GM19023 (cell line): ENCODE measurements around the gene STOX1.
"Not testable (repeated sequence)": the region's sequence is repeated elsewhere in the genome, so short reads cannot be mapped to it uniquely, and the experiment has no call there.

ENCODE experiments used
- ATAC-seq: cut with Tn5 transposase; IDR thresholded peaks from one replicate; pipeline ENCODE4 v1.9.1; 2021; ENCODE audit warnings: mild to moderate bottlenecking, moderate library complexity; ENCODE audit not compliant: unreplicated experiment

STOX1 gene

DNA sequence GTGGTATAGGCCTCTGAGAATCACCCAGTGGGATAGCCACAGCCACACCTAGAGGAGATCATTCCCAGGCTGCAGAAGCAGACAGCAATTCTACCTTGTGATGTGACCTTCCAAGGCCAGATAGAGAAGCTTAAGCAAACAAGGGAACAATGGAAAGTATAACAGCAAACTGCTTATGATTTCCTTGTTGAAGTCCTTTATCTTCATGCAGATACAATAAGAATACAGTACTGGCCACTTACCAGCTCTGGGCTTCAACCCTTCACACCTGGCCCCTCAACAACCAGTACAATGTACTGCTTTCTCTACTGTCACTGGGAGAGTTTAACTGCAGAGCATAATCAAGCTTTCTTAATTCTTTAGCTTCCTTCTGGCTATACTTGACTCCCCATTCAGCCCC, 51.2 kb downstream of the STOX1 start:
- ATAC-seq, result no peak

DNA sequence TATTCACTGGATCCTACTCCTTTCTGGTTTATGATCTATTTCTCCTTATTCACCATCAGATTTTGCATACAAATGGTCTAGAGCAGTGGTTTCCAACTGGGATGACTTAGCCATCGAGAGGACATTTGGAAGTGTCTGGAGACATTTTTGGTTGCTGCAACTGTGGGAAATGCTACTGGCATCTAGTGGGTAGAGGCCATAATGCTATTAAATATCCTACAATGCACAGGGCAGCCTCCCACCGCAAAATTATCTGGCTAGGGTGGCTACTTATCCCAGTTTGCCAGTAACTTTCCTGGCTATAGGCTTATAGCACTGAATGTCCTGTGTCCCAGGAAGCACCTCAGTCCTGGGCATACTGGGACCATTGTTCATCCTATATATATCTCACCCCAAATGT, 52.3 kb downstream of the STOX1 start:
- ATAC-seq, result no peak

DNA sequence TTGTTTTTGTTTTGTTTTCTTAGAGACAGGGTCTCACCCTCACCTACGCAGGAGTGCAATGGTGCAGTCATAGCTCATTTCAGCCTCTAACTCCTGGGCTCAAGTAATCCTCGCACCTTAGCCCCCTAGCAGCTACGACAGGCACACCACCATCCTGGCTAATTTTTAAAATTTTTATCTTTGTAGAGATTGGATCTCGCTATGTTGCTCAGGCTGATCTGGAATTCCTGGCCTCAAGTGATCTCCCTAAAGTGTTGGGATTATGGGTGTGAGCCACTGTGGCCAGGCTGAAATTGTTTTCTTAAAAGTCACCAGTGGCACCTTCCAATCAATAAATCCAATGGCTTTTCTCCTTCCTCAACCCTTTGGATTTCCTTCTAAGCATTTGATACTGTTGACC, 52.9 kb downstream of the STOX1 start:
- no peak for ATAC-seq

DNA sequence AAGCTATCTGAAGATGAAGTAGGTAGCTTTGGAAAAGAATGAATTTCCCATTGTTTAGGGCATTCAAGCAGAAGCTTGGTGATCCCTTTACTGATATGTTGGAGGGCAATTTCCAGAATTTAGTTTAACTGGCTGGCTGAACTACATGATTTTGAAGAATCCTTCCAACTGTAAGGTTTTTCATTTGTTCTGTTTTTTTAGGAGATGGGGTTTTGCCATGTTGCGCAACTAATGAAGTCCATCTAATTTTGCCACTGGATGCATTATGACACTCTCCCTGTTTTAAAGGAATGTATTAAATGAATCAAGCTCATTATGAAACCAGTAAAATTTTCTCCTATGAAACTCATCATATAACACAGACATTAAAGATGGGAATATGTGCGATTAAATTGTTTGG, 67.7 kb downstream of the STOX1 start:
- no peak for ATAC-seq

DNA sequence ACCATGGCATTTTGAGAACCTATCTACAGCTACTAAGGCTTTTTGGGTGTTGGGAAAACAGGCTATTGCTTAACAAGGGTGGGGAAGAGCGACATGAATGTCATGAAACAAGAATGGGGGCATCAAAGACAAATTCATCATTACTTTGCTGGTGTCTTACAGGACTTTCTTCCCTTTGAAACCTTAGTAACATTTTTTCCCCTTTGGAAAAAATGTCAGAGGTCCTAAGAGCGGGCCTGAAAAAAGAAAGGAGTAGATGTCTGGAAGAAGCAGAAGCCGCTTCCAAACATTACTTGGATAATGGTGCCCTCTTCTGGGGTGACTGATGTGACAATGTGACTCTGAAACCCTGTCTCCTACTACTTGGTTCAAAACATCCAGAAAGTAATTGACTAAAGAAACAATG, 70.0 kb downstream of the STOX1 start:
- ATAC-seq, result no peak

DNA sequence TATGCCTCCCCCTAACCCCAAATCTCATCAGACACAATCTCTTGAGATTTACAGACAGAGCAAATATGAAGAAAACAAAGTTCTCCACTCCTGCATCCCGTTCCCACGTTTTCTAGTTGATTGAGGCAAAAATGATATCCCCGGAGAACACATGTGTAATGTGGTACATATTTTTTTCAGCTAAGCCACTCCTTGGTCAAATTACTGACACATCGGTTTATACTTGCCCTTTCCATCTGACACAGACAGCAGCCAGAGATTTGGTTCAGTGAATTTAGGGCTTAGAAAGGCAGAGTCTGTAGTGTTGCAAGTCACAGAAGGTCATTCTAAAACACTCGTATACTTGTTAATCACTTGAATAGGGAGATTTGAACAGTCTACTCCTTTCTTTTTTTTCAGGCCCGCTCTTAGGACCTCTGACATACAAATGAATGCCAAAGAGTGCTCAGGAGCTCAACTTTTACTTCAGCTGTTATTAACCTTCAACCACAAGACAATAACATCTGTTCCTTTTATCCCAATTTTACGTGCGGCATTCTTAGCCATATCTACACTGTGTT, 71.9 kb downstream of the STOX1 start:
- ATAC-seq, result no peak

DNA sequence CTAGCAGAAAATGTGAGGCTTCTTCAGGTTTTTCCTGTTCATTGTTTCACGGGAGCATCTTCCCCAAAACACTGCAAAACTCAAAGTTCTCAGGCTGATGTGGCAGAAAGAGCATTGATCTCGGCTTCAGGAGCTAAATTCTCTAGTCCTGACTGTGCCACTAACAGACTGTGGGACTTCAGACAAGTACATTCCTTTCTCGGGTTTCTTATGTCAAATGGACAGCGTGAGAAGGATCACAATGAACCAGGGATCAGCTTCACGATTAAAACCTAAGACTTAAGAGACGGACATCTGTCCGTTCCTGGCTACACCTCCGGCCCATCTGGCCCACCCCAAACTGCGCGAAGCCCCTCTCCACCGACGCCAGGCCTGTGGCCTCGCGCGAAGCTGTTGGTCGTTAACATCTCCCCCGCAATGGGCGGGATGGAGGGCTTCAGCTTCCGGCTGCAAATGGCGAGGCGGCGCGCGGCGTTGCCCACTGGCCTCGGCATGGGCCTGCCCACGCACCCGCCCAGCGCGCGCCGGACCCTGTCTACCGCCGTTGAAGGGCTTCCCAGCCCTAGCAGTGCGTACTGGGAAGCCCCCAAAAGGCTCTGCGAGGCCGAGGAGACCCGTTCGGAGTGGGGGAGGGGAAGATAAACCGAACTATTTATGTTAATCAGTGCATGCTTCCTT, 73.2 kb downstream of the STOX1 start:
- ATAC-seq, result peak; percentile 38

DNA sequence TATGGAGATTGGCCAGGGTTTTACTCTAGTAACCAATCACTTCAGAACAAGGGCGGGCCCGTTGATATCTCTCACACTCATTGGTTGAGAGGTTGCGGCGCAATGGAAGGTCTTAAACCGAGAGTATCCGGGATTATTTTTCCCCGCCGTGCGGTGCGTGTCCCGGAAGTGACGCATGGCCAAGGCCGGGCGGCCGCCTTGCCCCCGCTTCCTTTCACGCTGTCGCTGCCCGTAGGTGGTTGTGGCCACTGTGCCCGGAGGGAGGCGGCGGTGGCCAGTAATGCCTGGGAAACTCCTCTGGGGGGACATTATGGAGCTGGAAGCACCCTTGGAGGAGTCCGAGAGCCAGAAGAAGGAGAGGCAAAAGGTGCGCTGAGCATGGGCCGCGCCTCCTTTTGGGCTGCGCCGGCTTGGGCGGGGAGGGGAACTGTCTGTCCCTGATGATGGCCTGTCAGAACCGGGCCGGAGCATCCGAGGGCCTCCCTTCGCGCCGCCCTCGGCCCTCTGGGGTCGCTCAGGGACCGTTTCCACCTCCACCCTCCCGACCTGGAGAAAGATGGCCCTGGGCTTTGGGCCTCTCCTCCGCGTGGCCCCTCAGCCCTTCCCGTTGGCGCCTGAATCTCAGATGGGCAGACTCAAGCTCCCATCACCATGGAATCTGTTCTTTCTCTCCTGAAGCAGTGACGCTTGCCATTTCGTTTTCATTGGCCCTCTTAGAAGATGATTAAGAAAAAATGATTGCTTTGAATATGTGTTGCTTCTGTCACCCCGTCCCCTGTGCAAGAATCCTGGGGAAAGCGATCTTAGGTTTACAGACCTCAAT, 74.0 kb downstream of the STOX1 start, which contains the start of gene DDX50:
TSS of gene DDX50 (plus strand) at position 211 of the 823 bp plus-strand sequence. CDS start at position 281, 70 bp downstream.
- ATAC-seq, result peak; percentile 97

DNA sequence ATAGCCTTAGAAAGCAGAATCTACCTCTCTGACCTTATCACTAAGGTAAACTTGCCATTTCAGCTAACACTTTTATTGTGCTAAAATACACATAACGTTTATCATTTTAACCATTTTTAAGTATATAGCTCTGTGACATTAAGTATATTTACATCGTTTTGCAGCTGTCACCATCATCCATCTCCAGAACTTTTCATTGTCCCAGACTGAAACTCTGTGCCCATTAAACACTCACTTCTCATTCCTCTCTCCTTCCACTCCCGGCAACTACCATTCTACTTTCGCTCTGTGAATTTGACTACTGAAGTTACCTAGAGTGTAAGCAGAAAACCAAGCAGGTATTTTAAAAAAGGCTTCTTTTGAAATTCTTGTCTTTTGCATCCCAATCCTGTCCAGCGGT, 75.1 kb downstream of the STOX1 start:
- ATAC-seq, result no peak

DNA sequence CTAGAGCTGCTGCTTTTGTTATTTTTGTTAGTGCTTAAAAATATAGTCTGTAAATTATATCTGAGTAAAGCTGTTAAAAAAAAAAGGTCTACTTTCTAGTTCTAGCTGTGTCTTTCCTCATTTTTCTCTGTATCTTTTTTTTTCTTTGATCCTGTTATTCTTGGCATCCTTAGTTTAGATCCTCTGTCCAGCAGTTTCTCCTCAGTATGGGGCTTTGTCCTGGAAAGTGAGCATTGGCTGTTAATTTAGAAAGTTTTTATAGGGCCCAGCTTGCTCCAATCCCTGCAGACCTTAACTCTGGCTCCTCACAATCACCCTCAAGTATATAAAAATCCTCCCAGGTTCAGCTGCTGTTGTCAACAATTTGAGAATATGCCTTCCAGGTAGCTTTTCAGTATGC, 97.3 kb downstream of the STOX1 start:
- ATAC-seq, result no peak

DNA sequence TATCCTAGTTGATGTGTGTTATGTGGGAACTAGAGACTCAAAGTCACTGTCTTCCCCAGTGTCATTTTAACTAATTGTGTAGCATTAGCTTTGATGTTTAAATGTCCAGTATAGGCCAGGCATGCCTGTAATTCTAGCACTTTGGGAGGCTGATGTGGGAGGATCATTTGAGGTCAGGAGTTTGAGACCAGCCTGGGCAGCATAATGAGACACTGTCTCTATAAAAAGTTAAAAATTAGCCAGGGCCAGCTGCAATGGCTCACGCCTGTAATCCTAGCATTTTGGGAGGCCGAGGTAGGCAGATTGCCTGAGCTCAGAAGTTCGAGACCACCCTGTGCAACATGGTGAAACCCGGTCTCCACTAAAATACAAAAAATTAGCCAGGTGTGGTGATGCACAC, 98.2 kb downstream of the STOX1 start:
- no peak for ATAC-seq

DNA sequence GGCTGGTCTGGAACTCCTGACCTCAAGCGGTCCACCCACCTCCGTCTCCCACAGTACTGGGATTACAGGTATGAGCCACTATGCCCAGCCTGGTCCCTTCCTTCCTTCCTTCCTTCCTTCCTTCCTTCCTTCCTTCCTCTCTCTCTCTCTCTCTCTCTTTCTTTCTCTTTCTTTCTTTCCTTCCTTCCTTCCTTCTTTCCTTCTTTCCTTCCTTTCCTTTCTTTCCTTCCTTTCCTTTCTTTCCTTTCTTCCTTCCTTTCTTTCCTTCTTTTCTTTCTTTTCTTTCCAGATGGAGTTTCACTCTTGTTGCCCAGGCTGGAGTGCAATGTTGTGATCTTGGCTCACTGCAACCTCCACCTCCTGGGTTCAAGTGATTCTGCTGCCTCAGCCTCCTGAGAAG, 101.8 kb downstream of the STOX1 start:
- ATAC-seq, result not testable (repeated sequence)

DNA sequence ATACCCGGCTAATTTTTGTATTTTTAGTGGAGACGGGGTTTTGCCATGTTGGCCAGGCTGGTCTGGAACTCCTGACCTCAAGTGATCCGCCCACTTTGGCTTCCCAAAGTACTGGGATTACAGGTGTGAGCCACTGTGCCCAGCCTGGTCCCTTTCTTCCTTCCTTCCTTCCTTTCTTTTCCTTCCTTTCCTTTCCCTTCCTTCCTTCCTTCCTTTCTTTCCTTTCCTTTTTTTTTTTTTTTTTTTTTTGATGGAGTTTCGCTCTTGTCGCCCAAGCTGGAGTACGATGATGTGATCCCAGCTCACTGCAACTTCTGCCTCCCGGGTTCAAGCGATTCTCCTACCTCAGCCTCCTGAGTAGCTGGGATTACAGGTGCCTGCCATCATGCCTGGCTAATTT, 102.6 kb downstream of the STOX1 start:
- not testable (repeated sequence) for ATAC-seq

DNA sequence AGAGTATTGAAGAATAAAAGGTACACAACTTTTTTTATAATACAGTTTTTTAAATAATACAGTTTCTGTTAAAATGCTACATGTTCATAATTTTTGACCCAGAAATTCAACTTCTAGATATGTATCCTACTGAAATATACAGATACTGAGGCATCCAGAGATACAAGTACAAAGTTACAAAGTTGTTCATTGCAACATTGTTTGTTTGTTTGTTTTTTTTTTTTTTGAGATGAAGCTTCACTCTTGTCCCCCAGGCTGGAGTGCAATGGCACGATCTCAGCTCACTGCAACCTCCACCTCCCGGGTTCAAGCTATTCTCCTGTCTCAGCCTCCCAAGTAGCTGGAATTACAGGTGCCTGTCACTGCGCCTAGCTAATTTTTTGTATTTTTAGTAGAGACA, 105.5 kb downstream of the STOX1 start:
- ATAC-seq, result not testable (repeated sequence)

DNA sequence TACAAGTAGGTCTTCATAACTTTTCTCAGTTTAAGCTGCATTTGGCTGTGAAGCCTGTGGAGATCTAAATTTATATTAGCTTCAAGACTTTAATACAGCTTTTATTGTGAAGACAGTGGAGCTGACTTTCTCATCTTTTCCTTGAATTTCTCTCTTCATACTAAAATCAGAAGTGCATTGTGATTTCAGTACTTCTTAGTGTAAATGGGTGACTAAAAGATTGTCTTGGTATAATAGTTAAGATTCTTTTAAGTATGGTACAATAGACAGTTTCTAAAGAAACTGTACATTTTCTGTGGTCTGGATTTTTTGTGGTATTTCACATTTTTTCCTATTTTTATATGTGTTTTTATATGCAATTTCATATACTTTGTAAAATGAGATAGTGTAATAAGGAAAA, 107.7 kb downstream of the STOX1 start:
- no peak for ATAC-seq

DNA sequence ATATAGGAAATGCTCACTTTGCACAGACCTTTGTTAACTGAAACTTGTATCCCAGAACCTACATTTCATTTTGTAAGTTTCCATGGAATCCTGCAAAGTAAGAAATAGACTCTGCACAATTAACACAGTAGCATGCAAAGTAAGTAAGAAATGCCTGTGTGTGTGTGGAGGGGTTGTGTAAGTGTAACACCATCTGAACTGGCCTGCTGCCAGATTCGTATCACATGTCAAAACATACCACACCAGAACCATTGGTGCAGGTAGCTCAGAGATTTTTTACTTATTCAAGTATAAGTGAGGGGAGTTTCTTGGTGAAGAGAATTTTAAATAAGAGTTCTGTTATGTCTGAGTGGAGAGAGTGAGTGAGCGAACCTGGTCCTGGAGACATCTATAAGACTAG, 110.8 kb downstream of the STOX1 start:
- ATAC-seq, result no peak

DNA sequence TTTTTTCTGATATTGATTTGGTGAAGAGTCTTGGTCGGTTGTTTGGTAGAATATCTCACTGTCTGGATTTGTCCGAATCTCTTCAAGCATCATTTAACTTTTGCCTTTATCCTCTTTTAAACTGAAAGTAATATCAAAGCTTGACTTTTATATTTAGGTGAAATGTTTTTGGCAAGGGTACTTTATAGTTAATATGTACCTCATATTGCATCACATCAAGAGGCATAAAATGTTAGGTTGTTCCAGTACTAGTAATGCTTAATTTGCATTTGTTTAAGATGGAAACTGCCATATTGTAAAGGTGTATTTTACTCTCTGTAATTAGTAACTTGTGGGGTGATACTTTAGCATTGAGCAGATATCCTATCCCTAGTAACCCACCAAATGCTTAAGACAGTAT, 111.6 kb downstream of the STOX1 start:
- no peak for ATAC-seq

DNA sequence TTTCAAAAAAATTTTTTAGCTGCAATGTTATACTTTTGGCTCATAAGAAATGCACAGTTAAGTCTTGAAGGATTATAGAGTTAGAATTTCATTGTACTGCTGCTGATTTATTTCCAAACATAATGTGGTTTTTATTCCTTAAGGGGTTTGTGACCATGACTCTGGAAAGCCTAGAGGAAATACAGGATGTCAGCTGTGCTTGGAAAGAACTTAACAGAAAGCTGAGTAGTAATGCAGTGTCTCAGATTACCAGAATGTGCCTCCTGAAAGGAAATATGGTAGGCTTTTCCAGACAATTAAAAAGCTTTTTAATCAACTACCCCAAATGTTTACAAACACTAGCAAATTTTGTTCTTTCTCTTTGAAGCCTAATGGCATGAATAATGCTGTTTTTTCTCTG, 113.6 kb downstream of the STOX1 start:
- not testable (repeated sequence) for ATAC-seq
